GM18907 (cell line): ENCODE data around the gene CLTRN.
A peak's percentile ranks its signal among the peaks of the same experiment; 100 is the strongest.
"Not testable (repeated sequence)": the region's sequence is repeated elsewhere in the genome, so short reads cannot be mapped to it uniquely, and the experiment has no call there.

Experiments
- ATAC-seq: cut with Tn5 transposase; IDR thresholded peaks from one replicate; pipeline ENCODE4 v1.9.1; 2021; ENCODE audit warnings: mild to moderate bottlenecking, moderate library complexity; ENCODE audit not compliant: unreplicated experiment

The CLTRN gene

GRCh38 chrX:15664487-15665444 is at the start of gene CLTRN:
Gene CLTRN (minus strand): TSS chrX:15664805. CDS start chrX:15664775, 30 bp downstream.
- ATAC-seq, result no peak

GRCh38 chrX:15704273-15704672 is 39.7 kb upstream of the CLTRN start:
- not testable (repeated sequence) for ATAC-seq

GRCh38 chrX:15703809-15704208 is 39.2 kb upstream of the CLTRN start:
- peak; percentile 44 for ATAC-seq

GRCh38 chrX:15702488-15703371 is 38.1 kb upstream of the CLTRN start:
- ATAC-seq, result no peak

- ATAC-seq, result no peak
Measured at GRCh38 chrX:15696516-15696915, 31.9 kb upstream of the CLTRN start.

GRCh38 chrX:15694941-15695451 is 30.4 kb upstream of the CLTRN start:
- ATAC-seq, result no peak

GRCh38 chrX:15686818-15687685 is 22.4 kb upstream of the CLTRN start:
- peak; percentile 89 for ATAC-seq

- ATAC-seq, result no peak
Measured at GRCh38 chrX:15683193-15683592, 18.6 kb upstream of the CLTRN start.

- ATAC-seq, result no peak
Measured at GRCh38 chrX:15681433-15681832, 16.8 kb upstream of the CLTRN start.

- ATAC-seq, result peak; percentile 47
Measured at GRCh38 chrX:15680401-15680800, 15.8 kb upstream of the CLTRN start.

- no peak for ATAC-seq
Measured at GRCh38 chrX:15679246-15679645, 14.6 kb upstream of the CLTRN start.

- no peak for ATAC-seq
Measured at GRCh38 chrX:15678339-15678738, 13.7 kb upstream of the CLTRN start.

- no peak for ATAC-seq
Measured at GRCh38 chrX:15676886-15677285, 12.3 kb upstream of the CLTRN start.

- peak; percentile 74 for ATAC-seq
Measured at GRCh38 chrX:15675490-15675921, 10.9 kb upstream of the CLTRN start.

- ATAC-seq, result peak; percentile 91
Measured at GRCh38 chrX:15674841-15675489, 10.4 kb upstream of the CLTRN start.

- ATAC-seq, result no peak
Measured at GRCh38 chrX:15674514-15674840, 9.9 kb upstream of the CLTRN start.

- ATAC-seq, result no peak
Measured at GRCh38 chrX:15673970-15674369, 9.4 kb upstream of the CLTRN start.

- ATAC-seq, result no peak
Measured at GRCh38 chrX:15672881-15673280, 8.3 kb upstream of the CLTRN start.

- no peak for ATAC-seq
Measured at GRCh38 chrX:15663439-15663838, 1.2 kb downstream of the CLTRN start.

GRCh38 chrX:15654804-15655203 is 9.8 kb downstream of the CLTRN start:
- not testable (repeated sequence) for ATAC-seq
